Measurements from ENCODE around the gene ANKDD1B.
"Not testable (repeated sequence)": the region's sequence is repeated elsewhere in the genome, so short reads cannot be mapped to it uniquely, and the experiment has no call there.

The ANKDD1B gene

GRCh38 chr5:75600535-75600934 lies 10.7 kb upstream of the ANKDD1B start:
- no peaks in the 10 kb centered on the region for H3K4me1 ChIP-seq (ENCODE audit: control insufficient read depth, insufficient read depth, low read length)
- no peak overlapping the region for H3K4me3 ChIP-seq (ENCODE audit: low read length)
- H3K27me3 ChIP-seq (ENCODE audit: control insufficient read depth, insufficient read depth, low read length) = no peaks in the 10 kb centered on the region
- no peaks in the 10 kb centered on the region for H3K36me3 ChIP-seq (ENCODE audit: control insufficient read depth, insufficient read depth, low read length)
- no peaks in the 10 kb centered on the region for H3K9me3 ChIP-seq (ENCODE audit: control insufficient read depth, insufficient read depth, low read length)
- DNase-seq (ENCODE audit: low read depth, low spot score) = no peak
- no peak overlapping the region for H3K27ac ChIP-seq (ENCODE audit: low read length)

DNA sequence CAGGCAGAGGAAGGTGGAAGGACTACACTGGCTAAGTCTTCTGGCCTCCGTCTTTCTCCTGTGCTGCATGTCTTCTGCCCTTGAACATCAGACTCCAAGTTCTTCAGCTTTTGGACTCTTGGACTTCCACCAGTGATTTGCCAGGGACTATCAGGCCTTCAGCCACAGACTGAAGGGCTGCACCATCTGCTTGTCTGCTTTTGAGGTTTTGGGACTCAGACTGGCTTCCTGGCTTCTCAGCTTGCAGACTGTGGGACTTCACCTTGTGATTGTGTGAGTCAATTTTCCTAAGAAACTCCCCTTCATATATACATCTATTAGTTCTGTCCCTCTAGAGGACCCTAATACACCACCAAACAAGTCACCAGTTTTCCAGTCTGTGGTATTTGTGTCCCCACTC lies 9.7 kb upstream of the ANKDD1B start:
- Histone ChIP-seq H3K4me3 (ENCODE audit: low read length) (no peak overlapping the region), H3K27me3 (ENCODE audit: control insufficient read depth, insufficient read depth, low read length) (no peaks in the 10 kb centered on the region), H3K4me1 (ENCODE audit: control insufficient read depth, insufficient read depth, low read length) (no peaks in the 10 kb centered on the region), H3K9me3 (ENCODE audit: control insufficient read depth, insufficient read depth, low read length) (no peaks in the 10 kb centered on the region), H3K36me3 (ENCODE audit: control insufficient read depth, insufficient read depth, low read length) (no peaks in the 10 kb centered on the region), H3K27ac (ENCODE audit: low read length) (no peak overlapping the region)
- no CpG with 5 or more reads among the region's 1 CpG for WGBS (ENCODE audit: insufficient coverage, insufficient read length)
- DNase-seq (ENCODE audit: low read depth, low spot score) = no peak

DNA sequence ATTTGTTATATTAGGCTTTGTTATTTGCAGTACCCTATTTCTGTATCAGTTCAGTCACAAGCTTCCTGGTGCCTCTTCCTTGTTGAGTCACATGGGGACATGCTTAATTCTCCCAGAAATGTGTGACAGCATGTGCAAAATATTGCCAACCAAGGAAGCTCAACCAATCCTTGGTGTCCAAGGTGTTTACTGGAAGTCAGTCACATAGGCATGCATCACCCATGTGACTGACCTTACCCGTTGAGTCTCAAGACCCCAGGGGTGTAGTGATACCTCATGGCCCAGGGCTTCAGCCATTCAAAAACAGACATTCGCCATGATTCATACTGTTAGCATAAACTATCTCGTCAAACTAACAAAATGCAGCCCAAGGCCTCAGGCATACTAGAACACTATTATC lies 9.3 kb upstream of the ANKDD1B start:
- no peak for DNase-seq (ENCODE audit: low read depth, low spot score)
- H3K27me3 ChIP-seq (ENCODE audit: control insufficient read depth, insufficient read depth, low read length) = no peaks in the 10 kb centered on the region
- no CpG with 5 or more reads among the region's 3 CpGs for WGBS (ENCODE audit: insufficient coverage, insufficient read length)
- H3K27ac ChIP-seq (ENCODE audit: low read length) = no peak overlapping the region
- H3K36me3 ChIP-seq (ENCODE audit: control insufficient read depth, insufficient read depth, low read length) = no peaks in the 10 kb centered on the region
- H3K4me3 ChIP-seq (ENCODE audit: low read length) = no peak overlapping the region
- no peaks in the 10 kb centered on the region for H3K4me1 ChIP-seq (ENCODE audit: control insufficient read depth, insufficient read depth, low read length)
- no peaks in the 10 kb centered on the region for H3K9me3 ChIP-seq (ENCODE audit: control insufficient read depth, insufficient read depth, low read length)

DNA sequence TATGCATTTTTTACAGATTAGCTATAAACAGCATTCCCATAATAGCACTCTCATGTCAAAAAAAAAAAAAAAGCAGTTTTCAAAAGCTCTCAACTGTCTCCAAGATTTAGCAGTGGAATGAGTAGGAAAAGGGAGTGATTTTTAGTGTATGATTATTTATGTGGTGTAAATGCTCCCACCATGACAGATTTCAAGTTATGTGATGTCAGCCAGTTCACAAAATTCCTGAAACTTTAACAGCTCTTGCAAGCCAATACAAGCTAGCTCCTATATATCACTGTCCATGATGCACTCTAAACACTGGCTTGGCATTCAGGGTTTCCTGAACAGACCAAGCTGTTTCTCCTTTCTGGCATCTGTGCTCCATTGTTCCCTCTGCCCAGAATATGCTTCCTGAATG lies 7.9 kb upstream of the ANKDD1B start:
- no peak overlapping the region for H3K27ac ChIP-seq (ENCODE audit: low read length)
- no peak overlapping the region for H3K4me3 ChIP-seq (ENCODE audit: low read length)
- H3K9me3 ChIP-seq (ENCODE audit: control insufficient read depth, insufficient read depth, low read length) = no peaks in the 10 kb centered on the region
- H3K27me3 ChIP-seq (ENCODE audit: control insufficient read depth, insufficient read depth, low read length) = no peaks in the 10 kb centered on the region
- no peak for DNase-seq (ENCODE audit: low read depth, low spot score)
- no peaks in the 10 kb centered on the region for H3K4me1 ChIP-seq (ENCODE audit: control insufficient read depth, insufficient read depth, low read length)
- no peaks in the 10 kb centered on the region for H3K36me3 ChIP-seq (ENCODE audit: control insufficient read depth, insufficient read depth, low read length)

GRCh38 chr5:75603821-75604220 lies 7.4 kb upstream of the ANKDD1B start:
- Histone ChIP-seq H3K27me3 (ENCODE audit: control insufficient read depth, insufficient read depth, low read length) (no peaks in the 10 kb centered on the region), H3K4me1 (ENCODE audit: control insufficient read depth, insufficient read depth, low read length) (no peaks in the 10 kb centered on the region), H3K4me3 (ENCODE audit: low read length) (no peak overlapping the region), H3K9me3 (ENCODE audit: control insufficient read depth, insufficient read depth, low read length) (no peaks in the 10 kb centered on the region), H3K27ac (ENCODE audit: low read length) (no peak overlapping the region), H3K36me3 (ENCODE audit: control insufficient read depth, insufficient read depth, low read length) (no peaks in the 10 kb centered on the region)
- no CpG with 5 or more reads among the region's 2 CpGs for WGBS (ENCODE audit: insufficient coverage, insufficient read length)
- no peak for DNase-seq (ENCODE audit: low read depth, low spot score)

DNA sequence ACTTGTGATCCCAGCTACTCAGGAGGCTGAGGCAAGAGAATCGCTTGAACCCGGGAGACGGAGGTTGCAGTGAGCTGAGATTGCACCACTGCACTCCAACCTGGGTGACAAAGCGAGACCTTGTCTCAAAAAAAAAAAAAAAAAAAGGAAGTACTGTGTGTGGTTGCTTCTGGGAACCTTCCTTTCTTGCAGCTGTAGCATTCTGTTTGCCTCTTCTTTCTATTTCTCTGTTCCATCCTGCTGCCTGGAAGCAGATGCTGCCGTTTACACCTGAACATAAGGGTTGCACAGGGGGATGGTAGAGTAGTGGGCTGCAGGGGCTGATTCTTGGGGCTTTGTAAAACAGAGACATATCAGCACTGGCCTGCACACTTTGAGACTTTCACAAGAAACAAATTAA lies 3.9 kb upstream of the ANKDD1B start:
- not testable (repeated sequence) for DNase-seq (ENCODE audit: low read depth, low spot score); H3K36me3 ChIP-seq (ENCODE audit: control insufficient read depth, insufficient read depth, low read length); H3K4me1 ChIP-seq (ENCODE audit: control insufficient read depth, insufficient read depth, low read length); H3K27me3 ChIP-seq (ENCODE audit: control insufficient read depth, insufficient read depth, low read length); H3K9me3 ChIP-seq (ENCODE audit: control insufficient read depth, insufficient read depth, low read length); H3K4me3 ChIP-seq (ENCODE audit: low read length); H3K27ac ChIP-seq (ENCODE audit: low read length)
- WGBS (ENCODE audit: insufficient coverage, insufficient read length) = no CpG with 5 or more reads among the region's 5 CpGs

DNA sequence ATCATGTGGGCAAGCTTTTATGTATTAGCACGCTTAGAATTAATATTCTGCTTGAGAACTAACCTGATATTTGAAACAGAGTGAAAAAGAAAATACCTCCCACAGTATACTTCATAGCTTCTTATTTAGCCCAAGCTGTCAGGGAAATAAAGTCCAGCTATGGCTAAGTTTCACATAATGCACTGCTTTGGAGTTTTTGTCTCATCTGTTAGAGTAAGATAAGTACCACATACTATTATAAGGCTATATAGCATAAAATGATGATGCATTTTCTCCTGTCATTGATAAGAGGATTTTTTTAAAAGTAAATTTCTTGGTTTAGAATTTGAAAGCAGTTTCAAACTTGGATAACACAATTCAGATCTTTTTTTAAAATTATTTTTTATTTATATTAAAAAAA lies 2.4 kb upstream of the ANKDD1B start:
- Histone ChIP-seq H3K36me3 (ENCODE audit: control insufficient read depth, insufficient read depth, low read length) (no peaks in the 10 kb centered on the region), H3K27ac (ENCODE audit: low read length) (no peak overlapping the region), H3K9me3 (ENCODE audit: control insufficient read depth, insufficient read depth, low read length) (no peaks in the 10 kb centered on the region), H3K27me3 (ENCODE audit: control insufficient read depth, insufficient read depth, low read length) (no peaks in the 10 kb centered on the region), H3K4me1 (ENCODE audit: control insufficient read depth, insufficient read depth, low read length) (peaks cover 2% of the 10 kb centered on the region; the same call in 1 of the 2 replicates), H3K4me3 (ENCODE audit: low read length) (no peak overlapping the region)
- DNase-seq (ENCODE audit: low read depth, low spot score) = no peak
- WGBS (ENCODE audit: insufficient coverage, insufficient read length) = no CpG with 5 or more reads among the region's 1 CpG

GRCh38 chr5:75610201-75610600 lies 1.1 kb upstream of the ANKDD1B start:
- Histone ChIP-seq H3K4me3 (ENCODE audit: low read length) (no peak overlapping the region), H3K36me3 (ENCODE audit: control insufficient read depth, insufficient read depth, low read length) (no peaks in the 10 kb centered on the region), H3K9me3 (ENCODE audit: control insufficient read depth, insufficient read depth, low read length) (no peaks in the 10 kb centered on the region), H3K4me1 (ENCODE audit: control insufficient read depth, insufficient read depth, low read length) (peaks cover 2% of the 10 kb centered on the region; the same call in 1 of the 2 replicates), H3K27me3 (ENCODE audit: control insufficient read depth, insufficient read depth, low read length) (no peaks in the 10 kb centered on the region), H3K27ac (ENCODE audit: low read length) (no peak overlapping the region)
- no peak for DNase-seq (ENCODE audit: low read depth, low spot score)
- no CpG with 5 or more reads among the region's 5 CpGs for WGBS (ENCODE audit: insufficient coverage, insufficient read length)

DNA sequence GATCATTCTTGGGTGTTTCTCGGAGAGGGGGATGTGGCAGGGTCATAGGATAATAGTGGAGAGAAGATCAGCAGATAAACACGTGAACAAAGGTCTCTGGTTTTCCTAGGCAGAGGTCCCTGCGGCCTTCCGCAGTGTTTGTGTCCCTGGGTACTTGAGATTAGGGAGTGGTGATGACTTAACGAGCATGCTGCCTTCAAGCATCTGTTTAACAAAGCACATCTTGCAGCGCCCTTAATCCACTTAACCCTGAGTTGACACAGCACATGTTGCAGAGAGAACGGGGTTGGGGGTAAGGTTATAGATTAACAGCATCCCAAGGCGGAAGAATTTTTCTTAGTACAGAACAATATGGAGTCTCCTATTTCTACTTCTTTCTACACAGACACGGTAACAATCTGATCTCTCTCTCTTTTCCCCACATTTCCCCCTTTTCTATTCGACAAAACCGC lies 368 bp upstream of the ANKDD1B start:
- DNase-seq (ENCODE audit: low read depth, low spot score); H3K36me3 ChIP-seq (ENCODE audit: control insufficient read depth, insufficient read depth, low read length): not testable (repeated sequence)

DNA sequence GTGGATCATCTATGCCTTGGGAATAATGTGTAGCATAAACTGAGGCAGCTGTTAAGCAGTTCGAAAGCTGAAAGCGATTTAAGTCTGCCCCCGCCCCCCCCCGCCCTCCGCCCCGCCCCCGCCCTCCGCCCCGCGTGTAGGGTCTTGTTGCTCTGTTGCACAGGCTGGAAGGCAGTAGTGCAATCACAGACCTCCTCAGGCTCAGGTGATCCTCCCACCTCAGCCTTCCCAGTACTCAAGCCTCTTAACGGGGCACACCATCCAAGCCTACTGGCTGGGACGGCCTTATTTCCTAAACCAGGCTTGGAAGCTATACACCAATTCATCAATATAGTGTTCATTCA lies 945 bp downstream of the ANKDD1B start:
- DNase-seq (ENCODE audit: low read depth, low spot score) = no peak
- H3K27me3 ChIP-seq (ENCODE audit: control insufficient read depth, insufficient read depth, low read length) = no peaks in the 10 kb centered on the region
- H3K27ac ChIP-seq (ENCODE audit: low read length) = no peak overlapping the region
- WGBS (ENCODE audit: insufficient coverage, insufficient read length) = no CpG with 5 or more reads among the region's 12 CpGs
- H3K4me1 ChIP-seq (ENCODE audit: control insufficient read depth, insufficient read depth, low read length) = peaks cover 2% of the 10 kb centered on the region; the same call in 1 of the 2 replicates
- H3K36me3 ChIP-seq (ENCODE audit: control insufficient read depth, insufficient read depth, low read length) = no peaks in the 10 kb centered on the region
- H3K9me3 ChIP-seq (ENCODE audit: control insufficient read depth, insufficient read depth, low read length) = no peaks in the 10 kb centered on the region
- H3K4me3 ChIP-seq (ENCODE audit: low read length) = no peak overlapping the region

More for the DNA sequence above, 368 bp upstream of the ANKDD1B start:
- H3K9me3 ChIP-seq (ENCODE audit: control insufficient read depth, insufficient read depth, low read length); H3K27me3 ChIP-seq (ENCODE audit: control insufficient read depth, insufficient read depth, low read length); H3K4me1 ChIP-seq (ENCODE audit: control insufficient read depth, insufficient read depth, low read length); H3K4me3 ChIP-seq (ENCODE audit: low read length); H3K27ac ChIP-seq (ENCODE audit: low read length): not testable (repeated sequence)
- no CpG with 5 or more reads among the region's 11 CpGs for WGBS (ENCODE audit: insufficient coverage, insufficient read length)

DNA sequence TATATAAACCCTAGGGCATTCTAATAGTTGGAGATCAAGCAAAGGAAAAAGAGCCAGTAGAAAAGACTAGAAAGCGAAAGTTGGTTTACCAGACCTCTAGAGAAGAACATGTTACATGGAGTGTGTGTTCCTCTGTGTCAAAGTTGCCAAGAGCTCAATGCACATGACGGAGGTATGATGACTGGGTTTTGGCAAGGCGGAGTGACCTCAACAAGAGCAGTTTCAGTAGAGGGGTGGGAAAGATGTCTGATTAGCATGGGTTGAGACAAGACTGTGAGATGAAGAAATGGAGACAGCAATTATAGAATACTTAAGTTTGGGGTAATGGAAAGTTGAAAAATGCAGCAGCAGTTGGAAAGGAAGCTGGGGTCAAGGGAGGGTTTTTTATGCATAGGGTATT lies 1.6 kb downstream of the ANKDD1B start:
- no peak for DNase-seq (ENCODE audit: low read depth, low spot score)
- Histone ChIP-seq H3K27ac (ENCODE audit: low read length) (no peak overlapping the region), H3K4me3 (ENCODE audit: low read length) (no peak overlapping the region), H3K27me3 (ENCODE audit: control insufficient read depth, insufficient read depth, low read length) (no peaks in the 10 kb centered on the region), H3K9me3 (ENCODE audit: control insufficient read depth, insufficient read depth, low read length) (no peaks in the 10 kb centered on the region), H3K4me1 (ENCODE audit: control insufficient read depth, insufficient read depth, low read length) (peaks cover 2% of the 10 kb centered on the region; the same call in 1 of the 2 replicates), H3K36me3 (ENCODE audit: control insufficient read depth, insufficient read depth, low read length) (no peaks in the 10 kb centered on the region)
- WGBS (ENCODE audit: insufficient coverage, insufficient read length) = no CpG with 5 or more reads among the region's 3 CpGs

Measured in iPS DF 6.9 (cell line).